DMS153 treated with DMSO at 0.1 percent for 48 hours (cell line): ENCODE results near the gene CFAP107.
"Not testable (repeated sequence)": the region's sequence is repeated elsewhere in the genome, so short reads cannot be mapped to it uniquely, and the experiment has no call there.

Source experiments
- DNase-seq: peaks from one replicate; lab custom pipeline; 2025; ENCODE audit not compliant: unreplicated experiment; lab: John Stamatoyannopoulos, UW

Gene CFAP107

DNA sequence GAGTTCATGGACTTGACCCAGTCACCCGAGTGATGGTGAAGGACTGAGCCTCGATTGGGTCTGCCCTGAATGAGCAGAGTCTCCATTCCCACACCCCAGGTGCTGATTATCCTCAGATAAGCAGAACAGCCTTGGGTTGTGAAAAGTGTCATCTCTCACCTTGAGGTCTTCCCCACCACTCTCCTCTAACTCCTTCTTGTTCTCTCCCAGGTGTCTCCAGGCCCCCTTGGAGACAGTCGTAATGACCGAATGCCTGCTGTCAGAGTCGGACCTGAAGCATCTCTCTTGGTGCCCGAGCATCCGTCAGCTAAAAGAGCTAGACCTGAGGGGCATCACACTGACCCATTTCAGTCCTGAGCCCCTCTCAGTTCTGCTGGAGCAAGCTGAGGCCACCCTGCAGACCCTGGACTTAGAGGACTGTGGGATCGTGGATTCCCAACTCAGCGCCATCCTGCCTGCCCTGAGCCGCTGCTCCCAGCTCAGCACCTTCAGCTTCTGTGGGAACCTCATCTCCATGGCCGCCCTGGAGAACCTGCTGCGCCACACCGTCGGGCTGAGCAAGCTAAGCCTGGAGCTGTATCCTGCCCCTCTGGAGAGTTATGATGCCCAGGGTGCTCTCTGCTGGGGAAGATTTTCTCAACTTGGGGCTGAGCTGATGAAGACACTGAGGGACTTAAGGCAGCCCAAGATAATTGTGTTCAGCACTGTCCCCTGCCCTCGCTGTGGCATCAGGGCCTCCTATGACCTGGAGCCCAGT, 31.0 kb downstream of the CFAP107 start:
- DNase-seq, result no peak

DNA sequence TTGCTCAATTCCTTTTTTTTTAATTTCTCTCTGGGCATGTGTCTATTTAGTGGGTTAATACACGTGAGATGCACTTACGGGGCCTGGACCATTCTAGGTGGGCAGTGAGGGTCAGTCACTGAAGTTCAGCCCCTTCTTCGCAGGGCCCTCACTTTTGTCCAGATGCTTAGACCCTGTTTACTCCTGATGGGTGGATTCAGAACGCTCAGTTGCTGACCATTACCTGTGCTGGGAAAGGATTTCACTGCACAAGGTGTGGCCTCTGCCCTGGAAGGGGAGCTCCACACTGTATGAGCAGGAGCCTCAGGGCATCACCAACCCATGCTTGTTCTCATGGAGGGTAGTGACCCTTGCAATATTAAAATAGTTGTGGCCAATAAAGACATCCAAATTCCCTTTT, 32.1 kb downstream of the CFAP107 start:
- DNase-seq, result no peak

DNA sequence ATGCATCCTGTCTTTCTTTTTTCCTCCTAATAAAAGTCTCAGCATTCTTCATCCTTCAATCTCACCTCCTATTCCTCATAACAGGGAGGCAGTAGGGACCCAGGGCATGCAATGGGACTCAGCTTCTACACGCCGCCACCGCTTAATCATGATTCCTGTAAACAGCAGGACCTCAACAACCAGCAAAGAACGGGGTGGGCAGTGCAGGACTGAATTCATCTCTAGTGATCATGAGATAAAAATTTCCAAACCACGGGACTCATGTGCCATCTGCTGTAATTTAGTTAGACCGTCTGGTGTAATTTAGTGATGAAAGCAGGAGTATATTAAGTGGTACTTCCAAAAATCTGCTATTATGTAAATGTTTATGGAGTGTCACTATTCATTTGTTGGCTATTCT, 32.9 kb downstream of the CFAP107 start:
- DNase-seq, result no peak

DNA sequence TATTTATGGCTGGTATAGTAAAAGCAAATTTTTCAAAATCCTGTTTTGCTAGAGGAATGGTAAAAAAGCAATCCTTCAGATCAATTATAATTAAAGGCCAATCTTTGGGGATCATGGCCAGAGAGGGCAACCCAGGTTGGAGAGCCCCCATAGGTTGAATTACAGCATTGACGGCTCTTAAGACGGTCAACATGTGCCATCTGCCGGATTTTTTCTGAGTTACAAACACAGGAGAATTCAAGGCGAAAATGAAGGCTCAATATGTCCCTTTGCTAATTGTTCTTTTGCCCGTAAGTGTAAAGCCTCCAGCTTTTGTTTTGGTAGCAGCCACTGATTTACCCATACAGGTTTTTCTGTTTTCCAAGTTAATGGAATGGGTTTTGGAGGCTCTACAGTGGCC, 35.5 kb downstream of the CFAP107 start:
- peak; percentile 30 for DNase-seq

DNA sequence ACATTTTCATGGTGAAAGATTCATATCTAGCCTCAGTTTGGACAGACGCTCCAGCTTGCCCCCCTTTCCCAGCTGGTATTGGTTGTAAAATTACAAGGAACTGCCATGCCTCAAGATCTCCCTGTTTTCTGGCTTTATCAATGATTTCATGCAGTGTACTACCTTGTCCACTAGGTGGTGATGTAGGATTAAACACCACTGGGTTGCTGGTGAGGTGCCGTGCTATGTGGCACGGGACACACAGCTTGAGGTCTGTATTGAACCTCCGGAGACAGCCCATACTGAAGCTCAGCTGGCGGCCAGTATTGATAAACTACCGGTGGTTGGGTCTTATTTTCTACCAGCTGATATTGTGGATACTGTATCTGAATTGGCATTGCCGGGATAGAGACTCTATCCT, 37.8 kb downstream of the CFAP107 start:
- DNase-seq, result not testable (repeated sequence)

DNA sequence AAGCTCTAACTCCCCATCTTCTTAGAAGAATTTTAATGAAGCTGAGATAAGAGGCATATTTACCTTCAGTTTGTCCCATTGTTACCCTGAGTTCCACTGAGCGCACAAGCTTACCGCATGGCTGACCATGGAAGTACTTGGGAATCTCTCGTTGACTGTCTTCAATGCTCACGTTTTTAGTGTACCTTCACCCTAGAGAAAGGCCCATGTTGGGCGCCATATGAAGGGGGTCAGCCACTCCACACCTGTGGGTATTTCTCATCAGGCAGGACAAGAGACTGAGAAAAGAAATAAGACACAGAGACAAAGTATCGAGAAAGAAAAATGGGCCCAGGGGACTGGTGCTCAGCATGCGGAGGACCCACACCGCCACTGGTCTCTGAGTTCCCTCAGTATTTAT, 38.7 kb downstream of the CFAP107 start:
- DNase-seq, result not testable (repeated sequence)

DNA sequence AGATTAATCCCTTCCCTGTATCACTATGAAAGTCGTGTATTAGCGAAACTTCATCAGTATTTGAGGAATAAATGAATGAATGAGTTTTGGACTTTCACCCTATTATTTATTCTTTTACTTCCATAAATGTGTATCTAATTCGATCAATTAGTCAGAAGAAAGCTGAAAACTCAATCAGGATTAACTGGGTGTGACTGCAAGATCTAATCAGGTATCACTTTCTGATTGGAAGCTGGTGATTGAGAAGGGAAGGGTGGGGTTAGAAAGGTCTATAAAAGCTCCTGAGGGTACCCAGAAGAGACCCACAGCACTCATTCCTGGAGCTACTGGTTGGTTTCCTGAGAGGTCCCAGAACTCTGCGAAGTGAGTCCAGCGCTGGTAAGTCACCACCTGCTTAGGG, 45.1 kb downstream of the CFAP107 start, which contains the start of gene PRAMEF1:
Gene PRAMEF1 (plus strand): TSS at position 301 of the 400 bp plus-strand sequence. CDS start 1,831 bp downstream, outside the sequence.
- DNase-seq, result not testable (repeated sequence)

DNA sequence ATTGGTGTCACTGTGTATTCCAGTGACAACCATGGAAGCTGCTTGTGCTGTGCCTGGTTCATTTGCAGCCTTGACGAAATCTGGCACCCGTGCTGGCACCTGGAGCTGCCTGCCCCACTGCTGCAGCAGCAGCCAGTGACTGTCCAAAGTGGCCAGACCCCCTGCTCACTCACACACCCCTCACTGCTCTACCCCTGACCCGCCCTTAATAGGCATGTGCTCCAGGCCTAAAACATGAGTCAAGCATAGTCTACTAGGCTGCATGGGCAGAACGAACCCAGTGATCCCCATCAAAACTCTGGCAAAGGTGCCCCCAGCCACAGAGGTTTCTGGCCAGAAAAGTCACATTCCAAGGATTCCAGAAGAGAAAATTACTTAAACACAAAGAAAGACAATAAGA, 52.9 kb downstream of the CFAP107 start:
- no peak for DNase-seq

DNA sequence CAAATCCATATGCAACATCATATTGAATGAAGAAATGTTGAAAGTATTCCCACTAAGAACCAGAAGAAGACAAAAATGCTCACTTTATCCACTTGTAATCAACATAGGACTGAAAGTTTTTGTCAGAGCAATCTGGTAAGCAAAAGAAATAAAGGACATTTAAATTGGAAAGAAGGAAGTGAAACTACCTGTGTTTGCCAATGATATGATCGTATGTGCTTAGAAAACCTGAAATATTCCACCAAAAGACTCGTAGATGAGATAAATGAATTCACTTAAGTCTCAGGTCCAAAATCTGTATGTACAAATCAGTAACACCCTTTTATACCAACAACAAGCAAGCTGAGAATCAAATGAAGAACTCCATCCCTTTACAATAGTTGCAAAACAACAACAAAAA, 53.7 kb downstream of the CFAP107 start:
- no peak for DNase-seq

DNA sequence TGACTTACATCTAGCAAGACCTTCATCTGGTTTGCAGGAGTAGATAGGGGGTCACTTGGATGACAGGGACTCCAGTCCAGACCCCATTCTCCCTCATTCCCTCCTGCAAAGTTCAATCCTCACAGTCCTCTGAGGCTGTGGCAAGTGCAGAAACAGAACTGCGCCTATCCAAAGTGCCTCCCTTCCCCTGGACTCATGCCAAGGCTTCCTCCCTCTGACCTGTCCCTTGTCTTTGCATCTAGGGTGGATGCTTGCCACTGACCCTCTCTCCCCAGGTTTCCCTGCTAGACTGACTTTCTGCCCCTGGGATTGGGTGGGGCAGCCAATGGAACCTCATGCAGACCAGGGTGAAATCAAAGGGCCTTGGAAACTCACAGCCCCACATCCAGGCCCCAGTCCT, 63.9 kb downstream of the CFAP107 start:
- DNase-seq, result no peak

DNA sequence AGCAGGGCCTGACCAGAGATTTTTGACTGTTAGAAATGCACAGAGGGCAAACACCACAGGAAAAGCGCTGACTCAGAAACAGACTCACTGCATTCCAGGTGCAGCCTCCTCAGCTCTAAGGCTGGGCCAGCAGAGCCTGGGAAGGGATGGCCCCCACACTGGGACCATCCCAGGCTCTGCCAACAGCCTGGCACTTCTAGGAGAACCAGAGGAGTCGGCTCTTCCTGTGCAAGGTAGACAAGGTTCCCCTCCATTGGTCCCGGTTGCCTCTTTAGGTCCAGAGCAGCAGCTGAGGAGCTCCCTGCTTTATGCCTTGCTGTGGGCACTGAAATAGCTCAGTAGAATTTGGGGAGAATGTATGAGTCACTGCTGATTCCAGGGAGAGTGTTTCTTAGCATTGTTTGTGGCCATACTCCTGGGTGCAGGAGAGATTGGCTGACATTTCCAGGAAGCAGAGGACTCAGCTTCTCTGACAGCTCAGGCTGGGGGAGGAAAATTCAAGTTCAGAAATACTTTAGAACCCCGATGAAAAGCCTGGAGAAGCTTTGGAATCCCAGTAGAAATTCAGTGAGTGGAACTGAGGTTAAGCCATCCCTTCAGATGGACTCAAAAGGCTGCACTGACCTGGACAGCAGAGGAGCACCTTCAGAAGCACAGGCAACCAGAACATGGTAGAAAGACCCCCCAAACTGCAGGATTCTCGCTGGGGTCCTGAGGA, 64.8 kb downstream of the CFAP107 start:
- no peak for DNase-seq

DNA sequence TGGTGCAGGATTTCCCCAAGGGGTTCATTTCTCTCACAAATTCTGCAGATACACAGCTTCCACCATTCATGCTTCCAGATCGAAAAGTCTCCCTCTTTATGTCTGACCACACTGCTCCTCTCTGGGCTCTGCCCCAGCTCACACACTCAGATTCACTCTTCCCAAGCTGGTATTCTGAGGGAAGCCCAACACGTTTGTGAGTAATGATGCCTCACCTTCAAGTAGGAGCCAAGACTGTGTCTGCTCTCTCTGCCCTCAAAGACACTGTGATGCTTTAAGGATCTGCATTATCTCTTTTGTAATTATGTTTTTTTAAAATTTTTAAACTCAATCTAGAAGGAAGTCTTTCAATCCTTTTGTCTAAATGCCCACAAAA, 65.4 kb downstream of the CFAP107 start:
- no peak for DNase-seq
